GM18499 (cell line): ENCODE measurements around the gene GRID2.

ENCODE experiments used
- ATAC-seq: cut with Tn5 transposase; IDR thresholded peaks from one replicate; pipeline ENCODE4 v1.9.1; 2021; ENCODE audit warnings: moderate number of reproducible peaks; ENCODE audit not compliant: insufficient read depth, unreplicated experiment

Gene GRID2

GRCh38 chr4:92654084-92654483, 350.3 kb downstream of the GRID2 start:
- no peak for ATAC-seq

DNA sequence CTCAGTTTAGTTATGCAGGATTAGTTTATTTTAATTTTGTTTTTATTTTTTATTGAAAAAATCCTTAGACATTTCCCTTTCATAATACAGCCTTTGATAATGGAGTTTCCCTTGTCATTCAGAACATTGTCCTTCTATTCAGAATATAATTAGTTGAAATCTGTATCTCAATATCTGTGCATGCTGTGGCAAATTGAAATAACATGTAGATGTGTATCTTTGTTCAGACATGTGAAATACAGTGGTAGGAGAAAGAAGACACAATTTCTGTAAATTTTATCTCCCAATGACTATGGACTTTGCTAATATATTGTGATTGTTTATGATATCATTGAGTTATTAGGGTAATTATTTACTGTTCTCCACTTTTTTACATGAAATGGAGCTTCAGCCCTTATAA, 353.9 kb downstream of the GRID2 start:
- no peak for ATAC-seq

GRCh38 chr4:92658318-92658717, 354.6 kb downstream of the GRID2 start:
- no peak for ATAC-seq

- no peak for ATAC-seq
Measured at GRCh38 chr4:92677805-92678204, 374.0 kb downstream of the GRID2 start.

DNA sequence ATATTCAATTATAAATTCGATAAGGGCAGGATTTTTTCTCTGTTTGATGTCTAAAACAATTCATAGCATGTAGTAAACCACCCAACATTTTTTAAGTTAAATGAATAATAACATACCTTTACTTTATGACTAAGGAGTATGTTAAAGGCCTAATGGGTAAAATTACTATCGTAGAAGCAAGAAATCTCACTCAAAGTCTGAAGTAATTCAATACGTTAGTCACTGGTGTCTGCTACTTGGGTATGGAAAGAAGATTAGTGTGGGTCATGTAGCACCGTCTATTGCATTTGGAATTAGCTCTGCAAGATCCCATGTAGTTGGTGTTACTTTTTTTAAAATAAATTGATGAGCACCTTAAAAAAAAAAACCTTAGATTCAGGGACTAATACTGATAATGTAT, 374.5 kb downstream of the GRID2 start:
- ATAC-seq = no peak

DNA sequence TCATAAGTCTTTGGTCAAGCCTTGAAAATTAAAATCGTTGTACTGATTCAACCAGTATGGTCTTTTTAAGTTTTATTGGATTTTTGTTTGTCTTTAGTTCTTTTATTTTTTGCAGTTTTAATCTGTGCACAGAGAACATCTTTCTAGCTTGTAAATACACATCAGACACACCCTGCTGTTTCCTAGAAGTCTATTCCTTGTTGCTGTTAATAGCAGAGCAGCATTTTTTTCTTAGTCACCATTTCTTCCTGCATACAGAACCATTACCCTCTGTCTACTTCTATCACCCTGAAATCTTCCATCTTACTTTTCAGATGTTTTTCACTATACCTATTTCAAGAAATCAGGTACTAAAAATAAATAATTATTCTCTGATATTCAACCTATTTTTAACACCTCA, 375.4 kb downstream of the GRID2 start:
- ATAC-seq = no peak

- no peak for ATAC-seq
Measured at GRCh38 chr4:92714640-92715039, 410.9 kb downstream of the GRID2 start.

- ATAC-seq = no peak
Measured at GRCh38 chr4:92733231-92733630, 429.5 kb downstream of the GRID2 start.

DNA sequence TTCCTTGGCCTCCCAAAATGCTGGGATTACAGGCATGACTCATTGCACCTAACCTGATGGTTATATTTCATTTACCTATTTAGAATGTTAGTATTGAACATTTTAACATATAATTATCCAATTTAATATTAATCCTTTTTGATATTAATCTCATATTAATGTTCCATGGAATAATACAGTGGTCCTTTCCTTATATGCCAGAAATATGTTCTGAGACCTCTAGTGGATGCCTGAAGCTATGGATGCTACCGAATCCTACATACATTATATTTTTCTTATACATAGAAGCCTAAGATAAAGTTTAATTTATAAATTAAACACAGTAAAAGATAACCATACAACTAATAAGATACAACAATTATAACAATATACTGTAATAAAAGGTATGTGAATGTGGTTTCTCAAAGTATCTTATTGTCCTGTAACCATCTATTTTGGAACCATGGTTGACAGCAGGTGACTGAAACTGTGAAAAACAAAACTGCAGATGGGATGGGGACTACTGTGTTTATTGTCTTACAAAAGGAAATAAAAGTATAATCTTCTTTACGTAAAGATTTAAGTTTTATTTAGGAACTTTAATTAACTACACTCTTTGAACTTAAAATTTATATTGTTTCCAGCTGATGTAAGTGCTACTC, 431.4 kb downstream of the GRID2 start:
- ATAC-seq = no peak

DNA sequence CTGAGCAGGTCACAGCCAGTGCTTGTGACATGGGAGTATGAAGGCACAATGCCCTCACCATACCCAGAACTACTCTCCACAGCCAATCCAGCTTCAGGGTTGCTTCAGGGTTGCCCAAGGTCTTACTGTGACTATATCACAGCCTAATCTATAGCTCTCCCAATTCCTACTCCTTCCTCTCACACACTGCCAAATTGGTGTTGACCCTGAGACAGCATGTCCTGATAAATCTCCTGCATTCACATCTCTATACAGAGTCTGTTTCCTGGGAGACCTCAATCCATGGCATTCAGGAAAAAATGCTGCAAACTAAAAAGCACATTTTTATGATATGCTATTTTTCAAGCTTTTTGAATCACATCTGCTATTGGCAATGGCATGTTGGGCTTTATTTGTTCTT, 456.7 kb downstream of the GRID2 start:
- no peak for ATAC-seq

- ATAC-seq = no peak
Measured at GRCh38 chr4:92776080-92776479, 472.3 kb downstream of the GRID2 start.

DNA sequence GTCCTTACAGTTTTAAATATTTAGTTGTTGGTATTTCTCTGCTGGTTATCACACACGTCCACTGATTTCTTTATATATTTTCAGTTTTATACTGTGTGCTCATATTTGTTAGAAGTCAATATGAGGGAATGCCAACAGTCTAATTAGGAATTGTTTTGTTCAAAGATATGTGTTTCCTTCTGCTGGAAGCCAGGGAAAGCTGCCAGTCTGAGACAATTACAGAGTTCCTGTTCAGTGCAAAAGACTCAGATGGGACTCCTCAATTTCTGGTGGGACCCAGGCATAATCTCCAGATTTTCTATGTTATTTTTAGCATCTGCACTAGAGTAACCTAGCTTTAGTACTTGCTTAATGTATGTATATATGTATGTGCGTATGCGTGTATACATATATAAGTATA, 486.0 kb downstream of the GRID2 start:
- no peak for ATAC-seq

DNA sequence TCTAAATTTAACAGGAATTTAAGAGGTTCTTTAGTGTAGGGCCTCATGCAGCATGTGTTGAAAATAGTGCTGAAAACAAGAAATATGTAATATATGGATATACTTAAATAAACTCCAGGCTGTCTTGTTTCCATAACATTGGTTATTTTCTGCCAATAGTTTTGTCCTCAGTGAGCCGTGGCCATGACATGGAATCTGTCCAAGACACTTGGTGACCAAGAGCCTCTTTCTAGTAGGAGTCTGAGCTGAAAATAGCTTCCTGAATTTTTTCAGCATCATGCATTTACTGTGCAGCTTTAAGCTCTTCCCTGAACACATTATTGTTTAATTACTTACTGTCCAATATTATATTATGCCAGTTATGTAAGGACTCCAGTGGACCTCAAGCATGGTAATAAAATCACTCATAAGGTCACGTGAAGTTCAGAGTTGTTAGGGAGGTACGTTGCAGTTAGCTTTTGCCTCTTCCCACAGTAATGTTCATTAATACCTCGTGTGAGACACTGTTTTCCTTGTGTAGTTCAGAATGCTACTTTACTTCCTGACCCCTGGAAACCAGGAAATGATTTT, 488.2 kb downstream of the GRID2 start:
- no peak for ATAC-seq

DNA sequence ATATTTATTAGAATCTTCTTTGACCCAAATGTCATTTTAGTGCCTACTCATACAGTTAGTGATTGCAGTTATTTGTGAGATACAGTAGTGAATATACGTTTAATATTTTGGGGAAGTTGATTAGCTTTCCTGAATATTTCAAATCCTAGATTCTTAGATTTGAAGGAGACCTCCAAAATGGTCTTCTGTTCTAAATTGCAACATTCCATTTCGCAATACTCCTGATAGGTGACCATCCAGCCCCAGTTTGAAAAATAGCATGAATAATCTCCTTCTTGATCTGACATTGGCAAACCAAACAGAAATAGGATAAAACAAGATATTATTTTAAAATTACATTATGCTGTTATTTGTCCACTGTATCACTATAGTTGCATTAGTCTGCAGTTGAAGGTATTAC, 505.6 kb downstream of the GRID2 start:
- ATAC-seq = no peak

GRCh38 chr4:92812652-92813051, 508.9 kb downstream of the GRID2 start:
- no peak for ATAC-seq

DNA sequence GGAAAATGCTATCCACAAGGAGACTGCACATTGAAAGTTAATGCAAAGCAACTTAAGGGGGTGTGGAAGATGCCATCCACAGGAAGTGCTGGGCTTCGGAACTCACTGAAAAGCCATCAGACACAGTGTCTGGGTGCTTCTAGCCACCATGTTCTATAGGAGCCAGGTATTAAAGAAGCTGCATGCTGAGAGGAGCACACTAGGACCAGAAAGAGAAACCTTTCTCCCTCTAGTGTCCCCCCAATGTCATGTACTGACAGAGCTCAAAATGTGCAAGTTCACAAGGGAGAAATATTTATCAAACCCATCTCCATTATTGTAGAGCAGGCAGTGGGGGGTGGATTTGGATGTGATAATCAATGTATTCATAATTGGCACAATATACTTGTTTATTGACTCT, 510.9 kb downstream of the GRID2 start:
- no peak for ATAC-seq

GRCh38 chr4:92825256-92825655, 521.5 kb downstream of the GRID2 start:
- no peak for ATAC-seq

- no peak for ATAC-seq
Measured at GRCh38 chr4:92825791-92826190, 522.0 kb downstream of the GRID2 start.

DNA sequence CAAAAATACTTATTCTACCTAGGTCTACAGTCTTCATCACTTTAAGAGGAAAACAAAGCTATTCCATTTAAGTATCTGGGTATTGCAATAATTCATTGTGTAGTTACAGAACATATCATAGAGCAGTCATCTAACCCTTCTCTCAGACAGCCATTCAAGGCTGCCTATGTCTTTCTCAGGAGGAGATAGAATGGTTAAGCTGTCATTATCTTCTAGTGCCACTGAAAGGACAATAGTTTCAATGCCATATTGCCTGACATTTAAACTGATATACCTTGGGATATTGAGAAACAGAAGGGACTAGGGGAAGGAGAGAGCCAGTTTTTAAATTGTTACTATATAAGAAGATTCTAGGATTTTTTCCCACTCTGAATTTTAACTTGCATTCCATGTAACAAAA, 527.0 kb downstream of the GRID2 start:
- no peak for ATAC-seq

- no peak for ATAC-seq
Measured at GRCh38 chr4:92840880-92841279, 537.1 kb downstream of the GRID2 start.

DNA sequence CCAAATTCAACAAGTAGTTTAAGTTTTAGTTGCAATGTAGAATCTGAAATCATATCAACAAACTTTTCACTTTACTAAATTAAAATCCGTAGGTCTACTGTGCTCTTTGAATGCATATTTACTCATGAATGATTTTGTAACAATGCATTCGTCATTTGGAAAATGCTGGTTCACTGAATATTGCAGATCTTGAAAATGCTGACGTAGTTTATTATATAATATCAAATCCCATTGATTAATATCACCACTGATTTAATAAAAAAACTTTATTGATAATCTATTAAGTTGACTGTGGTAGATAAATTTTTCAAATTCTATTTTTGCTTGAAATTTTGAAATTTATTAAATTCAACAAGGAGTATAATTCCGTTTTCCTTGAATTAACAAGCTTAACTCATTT, 540.0 kb downstream of the GRID2 start:
- no peak for ATAC-seq

- no peak for ATAC-seq
Measured at GRCh38 chr4:92847026-92847425, 543.3 kb downstream of the GRID2 start.

DNA sequence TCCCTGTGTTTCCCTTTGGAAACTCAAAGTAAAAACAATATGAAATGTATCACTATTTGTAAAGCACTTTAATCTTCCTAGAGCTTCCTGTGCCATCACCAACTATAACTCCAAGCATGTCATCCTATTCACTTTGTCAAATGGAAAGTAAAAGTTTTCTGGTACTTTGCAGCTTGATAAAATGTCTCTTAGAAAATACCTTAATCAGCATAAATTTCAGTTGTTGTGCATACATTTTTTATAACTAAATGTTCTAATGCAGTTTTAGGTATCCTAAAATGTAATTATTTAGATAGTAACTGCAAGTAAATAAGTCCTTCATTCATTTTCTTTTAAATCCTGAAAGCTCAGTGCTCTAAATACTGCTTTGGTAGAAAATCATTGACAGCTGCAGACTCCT, 558.7 kb downstream of the GRID2 start:
- ATAC-seq = no peak
